PFSK-1 (cell line): ENCODE results near the gene ODC1.

ENCODE experiments used
- FOXP2 ChIP-seq: optimal IDR thresholded peaks from 2 replicates; pipeline ENCODE3; 2011; ENCODE audit warnings: borderline replicate concordance, control low read depth, inconsistent platforms; ENCODE audit not compliant: insufficient read depth; ENCODE audit errors: extremely low read length, extremely low read depth
- POLR2AphosphoS5 ChIP-seq: IDR thresholded peaks from 2 replicates; pipeline ENCODE4 v1.6.1; 2012; ENCODE audit warnings: low read depth, mild to moderate bottlenecking, control low read depth, low read length, moderate library complexity
- REST ChIP-seq, 2 experiments: IDR thresholded peaks; 2 replicates each; pipeline versions ENCODE4 v1.6.1 to v1.8.0; 2011 to 2012; ENCODE audit warnings: low read depth in 2 of 2, low read length in 2 of 2, control low read depth in 1 of 2, inconsistent platforms in 1 of 2, mild to moderate bottlenecking in 1 of 2, moderate library complexity in 1 of 2; ENCODE audit not compliant: insufficient read depth in 1 of 2
- SIN3A ChIP-seq: IDR thresholded peaks from 2 replicates; pipeline ENCODE4 v1.6.1; 2012; ENCODE audit warnings: mild to moderate bottlenecking, low read length, moderate library complexity, borderline replicate concordance; ENCODE audit not compliant: insufficient read depth
- TAF1 ChIP-seq: IDR thresholded peaks from 2 replicates; pipeline ENCODE4 v1.6.1; 2012; ENCODE audit warnings: low read length, control low read depth, borderline replicate concordance; ENCODE audit not compliant: insufficient read depth

The ODC1 gene

GRCh38 chr2:10469955-10470608, 22.0 kb upstream of the ODC1 start:
- no peak for TF ChIP-seq FOXP2
- TF ChIP-seq TAF1, result no peak
- no peak for TF ChIP-seq SIN3A
- TF ChIP-seq REST (IDR thresholded peaks at IDR 0.05; ENCODE audit: insufficient read depth in 1 of 2, low read depth in 2 of 2, low read length in 2 of 2), result no peak
- no peak for TF ChIP-seq POLR2AphosphoS5

GRCh38 chr2:10469301-10469700, 21.2 kb upstream of the ODC1 start:
- no peak for TF ChIP-seq REST (IDR thresholded peaks at IDR 0.05; ENCODE audit: insufficient read depth in 1 of 2, low read depth in 2 of 2, low read length in 2 of 2)
- no peak for TF ChIP-seq TAF1
- TF ChIP-seq FOXP2, result no peak
- TF ChIP-seq POLR2AphosphoS5, result no peak
- no peak for TF ChIP-seq SIN3A

GRCh38 chr2:10467401-10467800, 19.3 kb upstream of the ODC1 start:
- TF ChIP-seq SIN3A, result no peak
- TF ChIP-seq REST (IDR thresholded peaks at IDR 0.05; ENCODE audit: insufficient read depth in 1 of 2, low read depth in 2 of 2, low read length in 2 of 2), result no peak
- no peak for TF ChIP-seq TAF1
- TF ChIP-seq POLR2AphosphoS5, result no peak
- TF ChIP-seq FOXP2, result no peak

- TF ChIP-seq FOXP2 (no peak), POLR2AphosphoS5 (no peak), TAF1 (no peak), SIN3A (no peak), REST (IDR thresholded peaks at IDR 0.05; ENCODE audit: insufficient read depth in 1 of 2, low read depth in 2 of 2, low read length in 2 of 2) (no peak)
These were observed 18.7 kb upstream of the ODC1 start for GRCh38 chr2:10466801-10467200.

GRCh38 chr2:10465910-10466309, 17.8 kb upstream of the ODC1 start:
- no peak for TF ChIP-seq POLR2AphosphoS5
- no peak for TF ChIP-seq REST (IDR thresholded peaks at IDR 0.05; ENCODE audit: insufficient read depth in 1 of 2, low read depth in 2 of 2, low read length in 2 of 2)
- TF ChIP-seq TAF1, result no peak
- no peak for TF ChIP-seq SIN3A
- no peak for TF ChIP-seq FOXP2
